ENCODE results near the gene UBAC1.

GRCh38 chr9:135901031-135901758 lies 60.0 kb downstream of the UBAC1 start:
- TF ChIP-seq POLR2AphosphoS5 (IDR thresholded peaks at IDR 0.05; ENCODE audit: borderline replicate concordance, low read depth, low read length) (no peak), EZH2 (IDR thresholded peaks at IDR 0.05) (no peak), FOXP2 (optimal IDR thresholded peaks at IDR 0.05; ENCODE audit: control extremely low read depth, extremely low read length, insufficient read depth) (no peak)

All from SK-N-MC (cell line).